HCT116 (cell line): ENCODE measurements around the gene TOGARAM1. TPM values are rescaled to one million over a fixed set of nuclear protein-coding genes. Genes with fewer than 3 reads are reported as not detected.

Experiments
- ATAC-seq: fragments of 200-7000 bp; cut with Tn5 transposase; 2 replicates; pipeline ENCODE4 v1.9.1; 2020; ENCODE audit warnings: mild to moderate bottlenecking, moderate library complexity
- BruUV-seq: library from RNA; stranded (reverse); fragments of 400-500 nt; replicated peaks from 2 replicates; lab custom pipeline; 2021; lab: Mats Ljungman, UMichigan
- CTCF ChIA-PET: fragments of 300-600 bp; sonication (Branson Sonifier 250); formaldehyde crosslinking; loops from one replicate; lab custom pipeline; 2021; ENCODE audit warnings: antibody characterized with exemption; lab: Charles Lee
- POLR2A ChIA-PET: fragments of 300-600, 350-600 bp; sonication (Branson Sonifier 250); formaldehyde crosslinking; loops from one replicate; lab custom pipeline; 2021; ENCODE audit warnings: antibody characterized with exemption; lab: Charles Lee
- RAD21 ChIA-PET, 2 experiments: fragments of 300-600 bp; sonication (Branson Sonifier 250); formaldehyde crosslinking; loops; one replicate each; lab custom pipeline; 2023; ENCODE audit warnings: low total read pairs in 2 of 2; ENCODE audit not compliant: uncharacterized antibody in 2 of 2, unreplicated experiment in 2 of 2, low non-redundant PET in 1 of 2; lab: Charles Lee
- DNase-seq: peaks from one replicate; pipeline ENCODE4 v3.0.0-alpha.2; 2010; ENCODE audit warnings: low read depth, low spot score
- H2AFZ ChIP-seq: fragments of 200-600 bp; shearing (Covaris generic), sonication (generic); 2 replicates; pipeline ENCODE4 v1.6.1; 2017; ENCODE audit warnings: low read depth, mixed run types, mixed read lengths, antibody characterized with exemption, low read length; ENCODE audit not compliant: poor library complexity, severe bottlenecking
- H3K27ac ChIP-seq: 2 replicates; pipeline ENCODE4 v1.5.1; 2012; ENCODE audit warnings: low read depth, low read length
- H3K27me3 ChIP-seq: fragments of 200-600 bp; sonication (generic); 2 replicates; pipeline ENCODE4 v1.6.1; 2016; ENCODE audit warnings: mixed run types, low read length, mixed read lengths; ENCODE audit not compliant: insufficient read depth
- H3K36me3 ChIP-seq, 2 experiments: fragments of 200-500 bp in 1 of 2; fragments of 200-600 bp in 1 of 2; sonication (Bioruptor generic) in 1 of 2; sonication (generic) in 1 of 2; 2 replicates each; pipeline versions ENCODE4 v1.5.1 to v1.6.1; 2014 to 2016; ENCODE audit warnings: low read length in 2 of 2, inconsistent platforms in 1 of 2, mixed read lengths in 1 of 2, mixed run types in 1 of 2; ENCODE audit not compliant: insufficient read depth in 2 of 2, control insufficient read depth in 1 of 2
- H3K4me1 ChIP-seq, 2 experiments: fragments of 200-600 bp in 1 of 2; sonication (generic) in 1 of 2; 2 replicates each; pipeline versions ENCODE4 v1.5.1 to v1.6.1; 2012 to 2017; ENCODE audit warnings: low read length in 2 of 2, inconsistent platforms in 1 of 2, mild to moderate bottlenecking in 1 of 2, mixed read lengths in 1 of 2, mixed run types in 1 of 2, moderate library complexity in 1 of 2; ENCODE audit not compliant: insufficient read depth in 2 of 2, control insufficient read depth in 1 of 2
- H3K4me2 ChIP-seq: fragments of 200-600 bp; sonication (generic); 2 replicates; pipeline ENCODE4 v1.6.1; 2017; ENCODE audit warnings: mixed run types, low read length, mixed read lengths
- H3K4me3 ChIP-seq, 2 experiments: fragments of 200-600 bp in 1 of 2; sonication (generic) in 1 of 2; replicated peaks in 1 of 2; 2 replicates each; pipeline ENCODE4 v1.5.1; 2011 to 2016; ENCODE audit warnings: low read length in 2 of 2, control low read depth in 1 of 2, low read depth in 1 of 2, mild to moderate bottlenecking in 1 of 2, mixed read lengths in 1 of 2, mixed run types in 1 of 2
- H3K79me2 ChIP-seq: fragments of 200-600 bp; sonication (generic); 2 replicates; pipeline ENCODE4 v1.6.1; 2017; ENCODE audit warnings: mild to moderate bottlenecking, mixed run types, low read length, moderate library complexity, mixed read lengths; ENCODE audit not compliant: insufficient read depth
- H3K9ac ChIP-seq: fragments of 200-600 bp; sonication (generic); 2 replicates; pipeline ENCODE4 v1.6.1; 2016; ENCODE audit warnings: low read length, mixed read lengths
- H3K9me2 ChIP-seq: fragments of 200-600 bp; sonication (generic), shearing (Covaris generic); 2 replicates; pipeline ENCODE4 v1.6.1; 2017; ENCODE audit warnings: mixed run types, mild to moderate bottlenecking, moderate library complexity; ENCODE audit not compliant: insufficient read depth
- H3K9me3 ChIP-seq, 2 experiments: fragments of 200-500 bp in 1 of 2; fragments of 200-600 bp in 1 of 2; sonication (Bioruptor generic) in 1 of 2; sonication (generic) in 1 of 2; 2 replicates each; pipeline ENCODE4 v1.6.1; 2014 to 2017; ENCODE audit warnings: low read length in 2 of 2, mixed read lengths in 2 of 2, inconsistent platforms in 1 of 2, low read depth in 1 of 2, mild to moderate bottlenecking in 1 of 2, mixed run types in 1 of 2, moderate library complexity in 1 of 2; ENCODE audit not compliant: control insufficient read depth in 1 of 2, insufficient read depth in 1 of 2
- H4K20me1 ChIP-seq: fragments of 200-600 bp; sonication (generic), shearing (Covaris generic); 2 replicates; pipeline ENCODE4 v1.6.1; 2017; ENCODE audit warnings: mixed run types, mild to moderate bottlenecking, moderate library complexity; ENCODE audit not compliant: insufficient read depth
- CBX3 ChIP-seq: IDR thresholded peaks from 2 replicates; pipeline ENCODE4 v1.6.1; 2012; ENCODE audit warnings: low read depth
- EGR1 ChIP-seq: IDR thresholded peaks from 2 replicates; pipeline ENCODE4 v1.6.1; 2012; ENCODE audit warnings: low read depth
- EZH2phosphoT487 ChIP-seq: fragments of 200-600 bp; IDR thresholded peaks from 2 replicates; pipeline ENCODE4 v1.6.1; 2018; ENCODE audit warnings: antibody characterized with exemption, borderline replicate concordance
- FOSL1 ChIP-seq: IDR thresholded peaks from 2 replicates; pipeline ENCODE4 v1.6.1; 2012; ENCODE audit warnings: low read depth
- POLR2AphosphoS5 ChIP-seq: IDR thresholded peaks from 2 replicates; pipeline ENCODE4 v1.6.1; 2011; ENCODE audit warnings: mild to moderate bottlenecking, low read depth, low read length, moderate library complexity
- RAD21 ChIP-seq: IDR thresholded peaks from 2 replicates; pipeline ENCODE4 v1.6.1; 2012; ENCODE audit warnings: low read depth, mild to moderate bottlenecking
- SRF ChIP-seq: IDR thresholded peaks from 2 replicates; pipeline ENCODE4 v1.6.1; 2012; ENCODE audit warnings: low read depth
- TCF7L2 ChIP-seq: IDR thresholded peaks from 2 replicates; pipeline ENCODE4 v1.7.0; 2011; ENCODE audit warnings: borderline replicate concordance, inconsistent platforms; ENCODE audit not compliant: insufficient read depth, insufficient read length; ENCODE audit errors: extremely low read depth
- YY1 ChIP-seq: IDR thresholded peaks from 2 replicates; pipeline ENCODE4 v1.6.1; 2011; ENCODE audit warnings: low read length, low read depth, moderate library complexity, mild to moderate bottlenecking; ENCODE audit not compliant: insufficient replicate concordance; ENCODE audit errors: extremely low read depth
- ZFX ChIP-seq: fragments of 450-650 bp; IDR thresholded peaks from 2 replicates; pipeline ENCODE4 v1.6.1; 2017
- intact Hi-C: fragments of 100-400 bp; cut with micrococcal nuclease; formaldehyde crosslinking; loops from 2 replicates; pipeline ENCODE4 v1.10.0; 2022
- total RNA-seq: library from RNA; stranded (reverse); gene quantifications from one replicate; pipeline ENCODE4 v1.2.1, GENCODE V29; 2021; ENCODE audit not compliant: unreplicated experiment
- TF ChIP-seq, protein P1 (sequence below): IDR thresholded peaks from 2 replicates; pipeline ENCODE4 v1.6.1; 2012; ENCODE audit warnings: low read depth
- TF ChIP-seq, protein P2 (sequence below): IDR thresholded peaks from 2 replicates; pipeline ENCODE4 v1.6.1; 2012
- TF ChIP-seq, protein P3 (sequence below), 3 experiments: fragments of 200-600 bp in 1 of 3; sonication (generic) in 1 of 3; IDR thresholded peaks in 2 of 3; conservative IDR thresholded peaks in 1 of 3; 2 replicates each; pipeline ENCODE4 v1.5.1; 2012 to 2017; ENCODE audit warnings: low read depth in 2 of 3, low read length in 2 of 3, antibody characterized with exemption in 1 of 3, borderline replicate concordance in 1 of 3, control low read depth in 1 of 3, mild to moderate bottlenecking in 1 of 3, mixed read lengths in 1 of 3, mixed run types in 1 of 3, moderate library complexity in 1 of 3; ENCODE audit not compliant: insufficient read depth in 1 of 3

The TOGARAM1 gene
- total RNA-seq, 1 experiment from 2014 or later = 1.9 TPM

DNA sequence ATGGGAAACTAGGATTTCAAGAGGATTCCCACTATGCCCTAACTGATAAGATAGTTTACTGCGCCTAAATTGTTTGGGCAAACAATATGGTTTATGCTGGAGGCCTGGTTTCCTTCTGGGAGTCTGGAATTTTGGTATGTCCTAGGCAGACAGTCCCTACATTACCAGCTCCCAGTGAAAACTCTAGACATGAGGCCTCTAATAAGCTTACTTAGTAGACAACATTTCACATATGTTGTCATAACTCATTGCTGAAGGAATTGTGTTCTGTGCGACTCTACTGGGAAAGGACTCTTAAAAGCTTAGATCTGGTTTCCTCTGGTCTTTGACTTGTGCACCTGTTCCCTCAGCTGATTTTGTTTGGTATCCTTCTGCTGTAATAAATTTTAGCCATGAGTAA, 104.0 kb downstream of the TOGARAM1 start:
- no peaks in the 10 kb centered on the region for H3K27me3 ChIP-seq
- no peak overlapping the region for H3K4me3 ChIP-seq
- H3K9ac ChIP-seq = no peak overlapping the region
- no peaks in the 10 kb centered on the region for H3K36me3 ChIP-seq
- no peak overlapping the region for H3K4me2 ChIP-seq
- H3K9me3 ChIP-seq = no peaks in the 10 kb centered on the region
- ChIA-PET CTCF (no interaction called here), RAD21 (no interaction called here), POLR2A (no interaction called here)
- DNase-seq (no peak), ATAC-seq (no peak)
- BruUV-seq = no TSS peak
- no peak overlapping the region for H3K27ac ChIP-seq
- H3K4me1 ChIP-seq = no peaks in the 10 kb centered on the region
- H3K79me2 ChIP-seq = no peaks in the 10 kb centered on the region
- intact Hi-C loops = no loop called here
- TF ChIP-seq, protein P1, sequence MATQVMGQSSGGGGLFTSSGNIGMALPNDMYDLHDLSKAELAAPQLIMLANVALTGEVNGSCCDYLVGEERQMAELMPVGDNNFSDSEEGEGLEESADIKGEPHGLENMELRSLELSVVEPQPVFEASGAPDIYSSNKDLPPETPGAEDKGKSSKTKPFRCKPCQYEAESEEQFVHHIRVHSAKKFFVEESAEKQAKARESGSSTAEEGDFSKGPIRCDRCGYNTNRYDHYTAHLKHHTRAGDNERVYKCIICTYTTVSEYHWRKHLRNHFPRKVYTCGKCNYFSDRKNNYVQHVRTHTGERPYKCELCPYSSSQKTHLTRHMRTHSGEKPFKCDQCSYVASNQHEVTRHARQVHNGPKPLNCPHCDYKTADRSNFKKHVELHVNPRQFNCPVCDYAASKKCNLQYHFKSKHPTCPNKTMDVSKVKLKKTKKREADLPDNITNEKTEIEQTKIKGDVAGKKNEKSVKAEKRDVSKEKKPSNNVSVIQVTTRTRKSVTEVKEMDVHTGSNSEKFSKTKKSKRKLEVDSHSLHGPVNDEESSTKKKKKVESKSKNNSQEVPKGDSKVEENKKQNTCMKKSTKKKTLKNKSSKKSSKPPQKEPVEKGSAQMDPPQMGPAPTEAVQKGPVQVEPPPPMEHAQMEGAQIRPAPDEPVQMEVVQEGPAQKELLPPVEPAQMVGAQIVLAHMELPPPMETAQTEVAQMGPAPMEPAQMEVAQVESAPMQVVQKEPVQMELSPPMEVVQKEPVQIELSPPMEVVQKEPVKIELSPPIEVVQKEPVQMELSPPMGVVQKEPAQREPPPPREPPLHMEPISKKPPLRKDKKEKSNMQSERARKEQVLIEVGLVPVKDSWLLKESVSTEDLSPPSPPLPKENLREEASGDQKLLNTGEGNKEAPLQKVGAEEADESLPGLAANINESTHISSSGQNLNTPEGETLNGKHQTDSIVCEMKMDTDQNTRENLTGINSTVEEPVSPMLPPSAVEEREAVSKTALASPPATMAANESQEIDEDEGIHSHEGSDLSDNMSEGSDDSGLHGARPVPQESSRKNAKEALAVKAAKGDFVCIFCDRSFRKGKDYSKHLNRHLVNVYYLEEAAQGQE = no peak
- TF ChIP-seq CBX3 = no peak
- no peak for TF ChIP-seq TCF7L2
- TF ChIP-seq, protein P2, sequence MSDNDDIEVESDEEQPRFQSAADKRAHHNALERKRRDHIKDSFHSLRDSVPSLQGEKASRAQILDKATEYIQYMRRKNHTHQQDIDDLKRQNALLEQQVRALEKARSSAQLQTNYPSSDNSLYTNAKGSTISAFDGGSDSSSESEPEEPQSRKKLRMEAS = no peak
- TF ChIP-seq POLR2AphosphoS5 = no peak
- no peak for TF ChIP-seq YY1
- TF ChIP-seq EZH2phosphoT487 = no peak
- TF ChIP-seq FOSL1 = no peak
- no peak for TF ChIP-seq SRF
- TF ChIP-seq ZFX = no peak
- no peak for TF ChIP-seq EGR1
- no peak for TF ChIP-seq RAD21
- TF ChIP-seq, protein P3, sequence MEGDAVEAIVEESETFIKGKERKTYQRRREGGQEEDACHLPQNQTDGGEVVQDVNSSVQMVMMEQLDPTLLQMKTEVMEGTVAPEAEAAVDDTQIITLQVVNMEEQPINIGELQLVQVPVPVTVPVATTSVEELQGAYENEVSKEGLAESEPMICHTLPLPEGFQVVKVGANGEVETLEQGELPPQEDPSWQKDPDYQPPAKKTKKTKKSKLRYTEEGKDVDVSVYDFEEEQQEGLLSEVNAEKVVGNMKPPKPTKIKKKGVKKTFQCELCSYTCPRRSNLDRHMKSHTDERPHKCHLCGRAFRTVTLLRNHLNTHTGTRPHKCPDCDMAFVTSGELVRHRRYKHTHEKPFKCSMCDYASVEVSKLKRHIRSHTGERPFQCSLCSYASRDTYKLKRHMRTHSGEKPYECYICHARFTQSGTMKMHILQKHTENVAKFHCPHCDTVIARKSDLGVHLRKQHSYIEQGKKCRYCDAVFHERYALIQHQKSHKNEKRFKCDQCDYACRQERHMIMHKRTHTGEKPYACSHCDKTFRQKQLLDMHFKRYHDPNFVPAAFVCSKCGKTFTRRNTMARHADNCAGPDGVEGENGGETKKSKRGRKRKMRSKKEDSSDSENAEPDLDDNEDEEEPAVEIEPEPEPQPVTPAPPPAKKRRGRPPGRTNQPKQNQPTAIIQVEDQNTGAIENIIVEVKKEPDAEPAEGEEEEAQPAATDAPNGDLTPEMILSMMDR (IDR thresholded peaks at IDR 0.05 in 2 of 3, conservative IDR thresholded peaks at IDR 0.05 in 1 of 3; ENCODE audit: borderline replicate concordance in 1 of 3, insufficient read depth in 1 of 3, low read depth in 2 of 3, low read length in 2 of 3) = no peak
- H2AFZ ChIP-seq = no peak overlapping the region
- H4K20me1 ChIP-seq = no peaks in the 10 kb centered on the region
- H3K9me2 ChIP-seq = no peaks in the 10 kb centered on the region
